Panc1 (cell line): Measurements from ENCODE around the gene PAX2. TPM values are rescaled to one million over a fixed set of nuclear protein-coding genes. Genes with fewer than 3 reads are reported as not detected.

Source experiments
- ATAC-seq: fragments of 200-7000 bp; cut with Tn5 transposase; 2 replicates; pipeline ENCODE4 v1.9.1; 2020; ENCODE audit warnings: mild to moderate bottlenecking, moderate library complexity
- BruUV-seq: library from RNA; stranded (reverse); fragments of 400-500 nt; replicated peaks from 2 replicates; lab custom pipeline; 2021; lab: Mats Ljungman, UMichigan
- CTCF ChIA-PET: fragments of 300-600 bp; sonication (Branson Sonifier 250); formaldehyde crosslinking; loops from one replicate; lab custom pipeline; 2022; ENCODE audit warnings: antibody characterized with exemption; lab: Charles Lee
- POLR2A ChIA-PET: fragments of 300-600 bp; sonication (Branson Sonifier 250); formaldehyde crosslinking; loops from one replicate; lab custom pipeline; 2022; ENCODE audit warnings: antibody characterized with exemption; lab: Charles Lee
- DNase-seq: peaks from one replicate; pipeline ENCODE4 v3.0.0-alpha.2; 2010; ENCODE audit warnings: low read depth, low spot score
- H3K27ac ChIP-seq: 2 replicates; pipeline ENCODE4 v1.5.1; 2011; ENCODE audit warnings: mild to moderate bottlenecking, low read length, inconsistent platforms
- H3K27me3 ChIP-seq: fragments of 200-500 bp; sonication (Bioruptor generic); 2 replicates; pipeline ENCODE4 v1.6.0; 2014; ENCODE audit warnings: low read length, inconsistent platforms; ENCODE audit not compliant: control insufficient read depth, insufficient read depth
- H3K36me3 ChIP-seq: fragments of 200-500 bp; sonication (Bioruptor generic); 2 replicates; pipeline ENCODE4 v1.5.1; 2014; ENCODE audit warnings: inconsistent platforms, mild to moderate bottlenecking, low read length, moderate library complexity; ENCODE audit not compliant: control insufficient read depth, insufficient read depth
- H3K4me1 ChIP-seq: 2 replicates; pipeline ENCODE4 v1.5.1; 2011; ENCODE audit warnings: inconsistent platforms, mild to moderate bottlenecking, low read length, moderate library complexity; ENCODE audit not compliant: control insufficient read depth, insufficient read depth
- H3K4me3 ChIP-seq, 2 experiments: 2 replicates each; pipeline ENCODE4 v1.5.1; 2011 to 2012; ENCODE audit warnings: low read depth in 2 of 2, low read length in 2 of 2, mild to moderate bottlenecking in 2 of 2, inconsistent platforms in 1 of 2, moderate library complexity in 1 of 2
- H3K9me3 ChIP-seq: fragments of 200-500 bp; sonication (Bioruptor generic); 2 replicates; pipeline ENCODE4 v1.5.1; 2014; ENCODE audit warnings: low read depth, mild to moderate bottlenecking, inconsistent platforms, low read length, moderate library complexity; ENCODE audit not compliant: control insufficient read depth, insufficient read depth
- CTCF ChIP-seq: fragments of 450-650 bp; IDR thresholded peaks from 2 replicates; pipeline ENCODE4 v1.5.1; 2017; ENCODE audit warnings: mild to moderate bottlenecking
- POLR2AphosphoS5 ChIP-seq: IDR thresholded peaks from 2 replicates; pipeline ENCODE4 v1.6.1; 2012; ENCODE audit warnings: mild to moderate bottlenecking, low read depth, low read length, moderate library complexity
- REST ChIP-seq, 2 experiments: IDR thresholded peaks; 2 replicates each; pipeline ENCODE4 v1.6.1; 2011 to 2012; ENCODE audit warnings: low read depth in 2 of 2, control low read depth in 1 of 2, low read length in 1 of 2, mild to moderate bottlenecking in 1 of 2, moderate library complexity in 1 of 2; ENCODE audit not compliant: insufficient read depth in 1 of 2
- SIN3A ChIP-seq: IDR thresholded peaks from 2 replicates; pipeline ENCODE4 v1.6.1; 2012; ENCODE audit warnings: low read depth, mild to moderate bottlenecking, low read length, moderate library complexity, borderline replicate concordance; ENCODE audit not compliant: insufficient read depth
- TCF7L2 ChIP-seq: IDR thresholded peaks from 2 replicates; pipeline ENCODE4 v1.6.1; 2011; ENCODE audit warnings: mild to moderate bottlenecking, low read depth, low read length, inconsistent platforms
- in situ Hi-C: cut with HindIII; loops from 2 replicates; pipeline ENCODE4 v1.10.0; 2016; ENCODE audit warnings: low sequenced_read_pairs, low pct_unique_long_range_greater_than_20kb
- intact Hi-C: fragments of 100-400 bp; cut with micrococcal nuclease; formaldehyde crosslinking; loops from one replicate; pipeline ENCODE4 v1.10.0; 2022; ENCODE audit not compliant: unreplicated experiment
- total RNA-seq: library from RNA; stranded (reverse); gene quantifications from one replicate; pipeline ENCODE4 v1.2.1, GENCODE V29; 2021; ENCODE audit not compliant: unreplicated experiment

PAX2 gene
- total RNA-seq, 1 experiment from 2014 or later = 72.3 TPM

GRCh38 chr10:100799881-100800280 is 54.5 kb downstream of the PAX2 start:
- DNase-seq (no peak), ATAC-seq (no peak)
- H3K4me3 ChIP-seq = no peak overlapping the region
- H3K9me3 ChIP-seq = no peaks in the 10 kb centered on the region
- ChIA-PET CTCF (no interaction called here), POLR2A (no interaction called here)
- no peaks in the 10 kb centered on the region for H3K27me3 ChIP-seq
- intact Hi-C loops = no loop called here
- in situ Hi-C loops = no loop called here
- BruUV-seq = no TSS peak
- H3K4me1 ChIP-seq = no peaks in the 10 kb centered on the region
- TF ChIP-seq POLR2AphosphoS5 = no peak
- no peak for TF ChIP-seq CTCF
- TF ChIP-seq REST (IDR thresholded peaks at IDR 0.05; ENCODE audit: insufficient read depth in 1 of 2, low read depth in 2 of 2, low read length in 1 of 2) = no peak
- TF ChIP-seq SIN3A = no peak
- TF ChIP-seq TCF7L2 = no peak
- 0 out of 2 replicates have a peak, but pooled peaks cover 2% of the 10 kb centered on the region for H3K36me3 ChIP-seq
- H3K27ac ChIP-seq = no peak overlapping the region

- intact Hi-C loops = no loop called here
- TF ChIP-seq POLR2AphosphoS5 (no peak), REST (IDR thresholded peaks at IDR 0.05; ENCODE audit: insufficient read depth in 1 of 2, low read depth in 2 of 2, low read length in 1 of 2) (no peak), SIN3A (no peak), CTCF (no peak), TCF7L2 (no peak)
- Histone ChIP-seq H3K4me1 (no peaks in the 10 kb centered on the region), H3K27me3 (no peaks in the 10 kb centered on the region), H3K4me3 (no peak overlapping the region), H3K27ac (no peak overlapping the region), H3K36me3 (0 out of 2 replicates have a peak, but pooled peaks cover 2% of the 10 kb centered on the region), H3K9me3 (no peaks in the 10 kb centered on the region)
- ChIA-PET CTCF (no interaction called here), POLR2A (no interaction called here)
- BruUV-seq = no TSS peak
- ATAC-seq (no peak), DNase-seq (no peak)
- in situ Hi-C loops = no loop called here
These were observed 55.5 kb downstream of the PAX2 start for GRCh38 chr10:100800931-100801330.
